Hematopoietic multipotent progenitor cell treated with erythropoietin and hydrocortisone succinate and interleukin-3 and kit ligand, for 17 days (in vitro differentiated cells): ENCODE measurements around the gene KCNQ4.

Experiments
- DNase-seq: peaks from one replicate; pipeline ENCODE4 v3.0.0-alpha.2; 2015; ENCODE audit warnings: low spot score

Gene KCNQ4

DNA sequence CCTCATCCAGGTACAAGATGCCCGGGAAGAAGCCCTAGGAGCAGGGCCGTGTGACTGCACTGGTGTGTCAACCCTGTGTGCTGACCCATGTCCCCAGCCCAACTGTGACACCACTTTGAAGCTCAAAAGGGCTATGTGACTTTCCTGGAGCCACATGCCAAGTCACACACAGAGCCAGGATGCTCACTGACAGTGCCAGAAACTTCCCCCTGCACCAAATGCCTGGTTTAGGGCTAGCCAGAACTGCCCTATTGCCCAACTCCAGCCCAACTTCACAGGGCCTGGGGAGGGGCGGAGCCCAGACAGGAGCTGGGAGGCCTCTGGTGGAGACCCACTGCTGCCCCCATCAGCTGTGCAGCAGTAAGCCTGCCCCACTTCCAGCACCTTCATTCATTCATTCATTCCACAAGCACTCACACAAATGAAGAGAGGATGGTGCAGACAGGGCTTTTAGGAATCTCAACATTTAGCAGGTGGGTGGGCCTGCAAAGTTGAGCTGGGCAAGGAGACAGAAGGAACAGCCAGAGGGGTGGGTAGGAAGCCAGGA, 36.7 kb downstream of the KCNQ4 start:
- peak; percentile 64 for DNase-seq

DNA sequence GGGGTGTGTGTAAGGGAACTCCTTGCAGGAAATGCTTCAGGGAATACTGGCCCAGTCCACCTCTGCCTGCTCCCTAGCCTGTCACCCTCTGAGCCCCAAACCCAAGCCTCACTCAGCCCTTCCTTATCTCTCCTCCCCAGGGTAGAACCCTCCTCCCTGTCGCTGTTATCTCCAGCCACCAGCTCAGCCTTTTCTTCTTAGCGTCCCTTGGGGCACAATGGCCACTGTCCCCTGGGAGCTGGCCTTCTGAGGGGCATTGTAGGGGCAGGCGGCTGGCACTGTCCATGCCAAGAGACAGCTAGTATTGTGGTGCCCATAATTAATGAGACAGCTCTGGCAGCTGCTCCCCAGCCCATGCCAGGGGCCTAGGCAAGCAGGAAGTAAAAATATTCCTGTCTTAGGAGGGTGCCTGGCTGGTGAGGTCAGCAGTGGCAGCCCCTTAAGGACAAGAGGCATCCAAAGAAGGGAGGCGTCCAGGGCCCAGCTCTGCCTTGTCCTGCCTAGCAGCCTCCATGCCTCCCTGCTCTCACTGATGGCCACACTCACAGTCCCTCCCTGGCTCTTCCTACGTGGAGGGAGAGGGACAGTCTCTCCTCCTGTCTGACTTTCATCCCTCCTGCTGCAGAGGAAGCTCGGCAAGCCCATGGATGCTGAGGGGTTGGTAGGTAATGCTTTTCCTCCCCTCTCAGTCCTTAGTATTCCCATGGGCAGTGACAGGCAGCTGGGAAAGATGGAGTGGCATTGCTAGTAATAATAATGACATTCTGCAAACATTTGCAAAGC, 37.5 kb downstream of the KCNQ4 start:
- DNase-seq, result peak; percentile 86

DNA sequence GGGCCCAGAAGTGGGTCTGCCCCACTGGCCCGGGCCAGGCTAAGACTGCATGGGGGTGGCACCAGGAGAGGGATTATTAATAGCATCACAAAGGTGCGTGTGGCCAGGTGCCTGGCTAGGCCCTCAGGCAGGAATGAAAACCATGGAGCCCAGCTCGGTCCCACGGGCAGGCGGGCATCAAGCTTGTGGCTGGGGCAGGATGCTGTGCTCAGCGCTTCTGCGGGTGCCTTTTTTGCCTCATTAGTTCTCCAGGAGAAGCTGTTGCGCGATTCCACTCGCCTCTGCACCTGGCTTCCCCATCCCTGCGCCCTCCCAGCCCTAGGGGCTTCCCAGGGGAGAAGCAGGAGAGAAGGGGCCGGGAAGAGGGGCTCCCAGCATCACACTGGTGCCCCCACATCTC, 39.3 kb downstream of the KCNQ4 start:
- DNase-seq, result no peak

DNA sequence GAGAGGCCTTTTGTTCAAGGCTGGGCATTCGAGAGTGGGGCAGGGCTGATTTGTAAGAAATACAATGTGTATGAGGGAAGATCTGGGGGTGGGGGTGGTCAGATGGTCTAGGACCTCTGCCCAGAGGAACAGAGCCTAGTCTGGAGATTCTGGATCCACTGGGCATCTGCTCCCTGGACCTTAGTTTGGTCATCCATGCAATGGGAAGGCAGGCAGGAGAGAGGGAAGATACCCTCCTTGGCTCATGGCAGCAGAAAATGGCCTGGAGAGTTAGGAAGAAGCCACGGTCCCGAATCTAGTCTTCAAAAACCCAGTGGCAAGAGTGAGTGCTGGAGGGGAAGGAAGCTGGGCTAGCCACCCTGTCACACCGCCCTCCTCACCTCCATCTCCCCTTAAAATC, 39.8 kb downstream of the KCNQ4 start:
- DNase-seq, result no peak

DNA sequence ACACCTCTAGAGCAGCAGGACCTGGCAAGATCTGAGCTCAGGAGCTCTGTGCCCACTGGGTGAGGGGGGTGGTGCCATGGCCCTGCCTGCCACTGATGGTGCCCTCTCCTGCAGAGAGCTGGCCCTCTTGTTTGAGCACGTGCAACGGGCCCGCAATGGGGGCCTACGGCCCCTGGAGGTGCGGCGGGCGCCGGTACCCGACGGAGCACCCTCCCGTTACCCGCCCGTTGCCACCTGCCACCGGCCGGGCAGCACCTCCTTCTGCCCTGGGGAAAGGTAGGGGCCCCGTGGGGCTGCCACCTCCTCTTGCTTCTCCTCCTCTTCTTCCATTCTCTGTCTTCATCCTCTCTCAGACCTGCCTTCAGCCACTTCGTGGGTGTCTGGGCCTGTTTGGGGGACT, 40.4 kb downstream of the KCNQ4 start:
- DNase-seq, result no peak

DNA sequence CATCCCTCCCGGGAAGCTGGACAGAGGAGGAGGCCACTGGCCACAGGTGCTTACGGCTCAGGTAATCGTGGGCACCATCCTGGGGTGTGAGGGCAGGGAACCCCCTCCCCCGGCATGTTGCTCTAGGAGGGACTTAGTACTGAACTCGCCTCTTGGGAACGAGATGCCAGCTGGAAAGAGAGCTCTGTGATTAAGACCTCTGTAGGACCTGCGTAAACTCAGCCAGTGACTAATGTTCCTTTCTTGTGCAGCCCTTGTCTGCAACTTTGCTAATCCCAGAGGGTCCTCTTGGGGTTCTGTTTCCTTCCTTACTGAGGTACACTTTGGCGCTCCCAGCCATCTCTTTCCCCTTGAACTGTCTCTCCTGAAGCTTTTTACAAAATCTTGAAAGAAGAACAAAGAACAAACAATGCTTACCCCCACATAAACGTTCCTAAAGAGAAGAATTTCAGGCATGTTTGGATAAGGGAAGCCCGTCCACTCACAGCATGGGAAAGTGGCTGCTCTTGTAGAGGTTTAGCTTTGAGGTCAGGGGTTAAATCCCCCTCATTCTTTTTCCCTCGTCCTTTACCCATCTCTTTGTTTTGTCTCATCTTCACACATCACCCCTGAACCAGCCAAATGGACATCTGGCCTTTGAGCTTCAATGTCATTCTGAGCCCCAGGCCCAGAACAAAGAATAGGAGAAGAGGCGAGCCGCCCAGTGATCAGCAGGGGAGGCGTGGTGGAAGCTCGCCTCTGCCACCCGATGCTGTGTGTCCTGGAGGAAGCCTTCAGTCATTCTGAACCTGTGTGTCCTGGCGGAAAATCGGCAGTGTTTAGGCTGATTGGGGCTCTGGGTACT, 41.2 kb downstream of the KCNQ4 start:
- DNase-seq, result no peak

DNA sequence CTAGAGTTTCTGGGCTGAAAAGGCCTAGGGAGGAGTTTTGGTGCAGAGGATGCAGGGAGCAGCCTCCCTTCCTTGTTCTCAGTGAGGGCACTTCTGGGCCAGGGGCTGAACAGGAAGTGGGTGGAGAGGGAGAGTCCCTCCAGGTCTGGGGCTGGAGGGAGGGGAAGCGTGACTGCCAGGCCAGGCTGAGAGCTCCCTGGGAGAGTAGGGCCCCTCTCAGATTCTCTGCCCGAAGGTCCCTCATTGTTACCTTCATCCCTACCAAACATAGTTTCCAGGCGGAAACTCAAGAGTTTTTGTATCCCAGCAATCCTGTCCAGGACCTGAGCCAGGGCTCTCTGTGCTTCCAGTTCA, 41.8 kb downstream of the KCNQ4 start:
- no peak for DNase-seq

DNA sequence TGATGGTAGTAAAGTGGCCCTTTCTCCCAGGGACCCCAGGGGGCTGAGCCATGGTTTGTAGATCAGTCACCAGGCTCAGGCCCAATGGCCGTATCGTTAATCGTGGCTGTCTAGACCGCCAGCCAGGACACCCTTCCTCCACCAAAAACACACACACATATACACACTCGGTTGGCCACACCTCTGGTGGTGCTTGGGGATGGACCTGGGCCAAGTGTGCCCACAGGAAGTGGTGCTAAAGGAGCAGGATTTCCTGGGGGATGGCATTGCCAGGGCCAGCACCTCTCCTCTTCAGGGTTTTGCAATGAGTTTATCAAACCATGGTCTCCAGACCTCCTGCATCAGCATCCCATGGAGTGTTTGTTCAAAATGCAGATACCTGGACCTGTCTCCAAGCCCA, 42.4 kb downstream of the KCNQ4 start:
- no peak for DNase-seq

DNA sequence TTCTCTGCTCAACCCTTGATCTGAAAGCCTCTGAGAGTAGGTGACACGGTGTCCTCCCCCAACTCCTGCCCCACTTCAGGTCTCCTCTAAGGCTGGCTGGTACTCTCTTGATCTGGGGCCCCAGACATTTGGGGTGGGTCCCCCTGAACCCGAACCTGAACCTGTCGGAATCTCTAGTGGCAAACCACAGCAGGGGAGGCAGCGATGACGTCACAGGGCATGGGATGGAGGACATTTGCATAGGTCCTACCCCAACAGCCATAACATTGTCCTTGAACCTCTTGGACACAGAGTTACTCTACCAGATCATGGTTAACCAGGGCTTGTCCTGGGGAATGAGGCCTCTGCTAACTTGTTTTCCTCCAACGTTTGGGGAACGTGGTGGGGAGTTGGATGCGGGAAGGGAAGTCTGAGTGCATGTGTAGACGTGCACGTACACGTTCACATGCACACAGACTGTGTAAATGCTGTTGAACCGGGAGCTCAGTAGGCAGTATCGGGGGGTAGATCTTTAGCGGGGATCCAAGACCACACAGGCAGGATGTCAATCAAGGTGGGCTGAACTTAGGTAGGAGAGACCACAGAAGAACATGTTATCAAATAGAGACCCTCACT, 46.2 kb downstream of the KCNQ4 start:
- no peak for DNase-seq

DNA sequence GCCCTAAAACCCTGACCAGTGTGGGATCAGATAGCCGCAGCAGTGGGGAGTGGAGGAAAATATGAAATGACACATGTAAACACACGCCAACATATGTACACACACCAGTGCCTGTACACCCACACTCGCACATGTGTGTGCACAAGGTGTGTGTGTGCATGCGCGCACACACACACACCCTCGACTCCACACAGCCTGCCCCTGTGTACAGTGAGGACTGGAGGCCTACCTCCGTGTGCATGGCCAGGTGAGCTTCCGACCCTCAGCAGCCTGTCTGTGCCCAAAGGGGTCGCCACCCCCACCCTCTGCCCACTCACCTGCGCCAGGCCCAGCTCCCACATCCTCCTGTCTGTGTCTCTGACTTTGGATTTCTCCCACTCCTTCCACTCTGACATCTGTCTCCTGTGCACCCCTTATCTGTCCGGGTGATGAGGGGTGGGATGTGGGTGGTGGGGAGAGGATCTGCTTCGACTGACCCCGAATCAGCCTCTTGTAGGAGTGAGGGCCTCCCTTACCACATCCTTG, 46.9 kb downstream of the KCNQ4 start:
- DNase-seq, result no peak

DNA sequence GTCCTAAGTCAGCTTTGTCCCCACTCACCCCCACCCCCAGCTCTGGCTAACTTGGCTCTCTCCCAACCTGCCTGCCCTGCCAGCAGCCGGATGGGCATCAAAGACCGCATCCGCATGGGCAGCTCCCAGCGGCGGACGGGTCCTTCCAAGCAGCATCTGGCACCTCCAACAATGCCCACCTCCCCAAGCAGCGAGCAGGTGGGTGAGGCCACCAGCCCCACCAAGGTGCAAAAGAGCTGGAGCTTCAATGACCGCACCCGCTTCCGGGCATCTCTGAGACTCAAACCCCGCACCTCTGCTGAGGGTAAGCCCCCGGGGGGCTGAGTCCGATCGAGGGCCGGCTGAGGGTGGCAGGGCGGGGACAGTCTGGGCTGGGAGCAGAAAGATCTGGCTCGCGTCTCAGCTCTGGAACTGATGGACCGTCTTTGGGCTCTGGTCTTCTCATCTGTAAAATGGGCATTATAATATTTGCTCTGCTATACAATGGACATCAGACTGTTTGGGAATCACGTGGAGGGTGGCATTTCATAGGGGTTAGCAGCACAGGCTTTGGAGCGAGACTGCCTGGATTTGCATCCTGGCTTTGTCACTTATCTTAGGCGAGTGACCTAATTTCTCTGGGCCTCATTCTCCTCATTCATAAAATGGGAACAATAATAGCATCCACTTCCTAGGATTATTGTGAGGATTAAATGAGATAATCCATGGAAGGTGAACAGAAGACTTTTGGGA, 47.6 kb downstream of the KCNQ4 start:
- no peak for DNase-seq

DNA sequence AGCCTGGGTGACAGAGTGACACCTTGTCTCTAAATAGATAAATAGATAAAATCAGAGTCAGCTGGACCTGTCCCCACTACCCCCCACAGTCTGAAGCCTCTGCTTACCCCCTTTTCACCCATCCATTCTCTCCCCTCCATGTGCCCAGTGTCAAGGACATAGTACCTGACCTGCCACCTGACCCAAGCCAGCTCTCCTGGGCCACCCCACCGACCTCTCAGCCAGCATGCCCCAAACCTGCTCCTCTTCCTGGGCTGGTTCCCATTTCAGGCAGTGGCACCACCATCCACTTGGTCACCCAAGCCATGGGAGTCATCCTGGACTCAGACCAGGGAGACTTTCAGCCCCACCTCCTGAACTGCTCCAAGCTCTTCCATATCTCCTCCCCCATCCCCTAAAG, 50.4 kb downstream of the KCNQ4 start:
- DNase-seq, result no peak

DNA sequence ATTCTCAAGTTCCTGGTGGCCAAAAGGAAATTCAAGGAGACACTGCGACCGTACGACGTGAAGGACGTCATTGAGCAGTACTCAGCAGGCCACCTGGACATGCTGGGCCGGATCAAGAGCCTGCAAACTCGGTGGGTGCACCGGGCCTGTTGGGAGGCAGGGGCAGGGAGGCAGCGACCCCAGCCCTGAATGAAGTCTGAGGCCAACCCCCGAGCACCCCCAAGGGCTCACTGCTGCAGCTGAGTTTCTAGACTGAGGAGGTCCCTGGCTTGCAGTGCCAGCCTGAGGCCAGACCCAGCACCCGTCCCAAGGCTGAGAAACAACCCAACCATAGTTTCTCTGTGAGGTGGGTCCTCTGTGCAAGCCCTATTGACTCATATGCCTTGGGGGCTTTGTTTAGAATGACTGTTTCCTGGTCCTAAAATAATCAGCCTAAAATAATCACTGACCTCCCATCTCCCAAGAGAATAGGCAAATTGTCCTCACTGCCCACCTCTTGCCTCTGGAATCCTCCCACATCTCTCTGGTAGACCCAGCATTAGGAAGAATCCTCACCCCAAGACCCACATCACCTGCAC, 51.5 kb downstream of the KCNQ4 start:
- DNase-seq, result no peak

DNA sequence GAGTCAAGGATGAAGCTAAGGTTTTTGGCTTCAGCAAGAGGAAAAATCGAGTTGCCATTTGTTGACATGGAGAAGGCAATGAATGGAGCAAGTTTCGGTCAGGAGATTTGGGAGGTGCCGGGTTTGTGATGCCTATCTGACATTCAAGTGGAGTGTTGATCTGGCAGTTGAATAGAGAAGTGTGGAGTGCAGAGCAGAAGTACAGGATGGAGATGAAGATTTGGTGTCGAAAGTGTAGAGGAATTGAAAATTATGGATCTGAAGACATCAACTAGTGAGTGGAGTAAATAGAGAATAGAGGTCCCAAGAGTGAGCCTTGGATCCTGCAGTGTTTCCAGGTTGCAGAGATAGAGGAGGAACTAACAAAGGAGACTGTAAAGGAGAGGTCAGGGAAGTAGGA, 52.7 kb downstream of the KCNQ4 start:
- DNase-seq, result no peak

DNA sequence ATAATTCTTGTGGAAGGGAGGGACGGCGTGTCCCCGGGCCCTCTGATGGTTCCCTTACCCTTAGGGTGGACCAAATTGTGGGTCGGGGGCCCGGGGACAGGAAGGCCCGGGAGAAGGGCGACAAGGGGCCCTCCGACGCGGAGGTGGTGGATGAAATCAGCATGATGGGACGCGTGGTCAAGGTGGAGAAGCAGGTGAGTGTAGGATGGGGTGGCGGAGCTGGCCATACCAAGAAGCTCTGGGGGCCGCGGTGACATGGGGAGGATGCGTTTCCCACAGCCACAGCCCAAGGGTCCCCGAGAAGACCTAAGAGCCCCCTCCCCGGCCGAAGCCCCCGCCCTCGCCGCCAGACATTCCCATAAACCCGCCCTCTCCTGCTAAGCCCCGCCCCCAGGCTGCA, 54.0 kb downstream of the KCNQ4 start:
- no peak for DNase-seq

DNA sequence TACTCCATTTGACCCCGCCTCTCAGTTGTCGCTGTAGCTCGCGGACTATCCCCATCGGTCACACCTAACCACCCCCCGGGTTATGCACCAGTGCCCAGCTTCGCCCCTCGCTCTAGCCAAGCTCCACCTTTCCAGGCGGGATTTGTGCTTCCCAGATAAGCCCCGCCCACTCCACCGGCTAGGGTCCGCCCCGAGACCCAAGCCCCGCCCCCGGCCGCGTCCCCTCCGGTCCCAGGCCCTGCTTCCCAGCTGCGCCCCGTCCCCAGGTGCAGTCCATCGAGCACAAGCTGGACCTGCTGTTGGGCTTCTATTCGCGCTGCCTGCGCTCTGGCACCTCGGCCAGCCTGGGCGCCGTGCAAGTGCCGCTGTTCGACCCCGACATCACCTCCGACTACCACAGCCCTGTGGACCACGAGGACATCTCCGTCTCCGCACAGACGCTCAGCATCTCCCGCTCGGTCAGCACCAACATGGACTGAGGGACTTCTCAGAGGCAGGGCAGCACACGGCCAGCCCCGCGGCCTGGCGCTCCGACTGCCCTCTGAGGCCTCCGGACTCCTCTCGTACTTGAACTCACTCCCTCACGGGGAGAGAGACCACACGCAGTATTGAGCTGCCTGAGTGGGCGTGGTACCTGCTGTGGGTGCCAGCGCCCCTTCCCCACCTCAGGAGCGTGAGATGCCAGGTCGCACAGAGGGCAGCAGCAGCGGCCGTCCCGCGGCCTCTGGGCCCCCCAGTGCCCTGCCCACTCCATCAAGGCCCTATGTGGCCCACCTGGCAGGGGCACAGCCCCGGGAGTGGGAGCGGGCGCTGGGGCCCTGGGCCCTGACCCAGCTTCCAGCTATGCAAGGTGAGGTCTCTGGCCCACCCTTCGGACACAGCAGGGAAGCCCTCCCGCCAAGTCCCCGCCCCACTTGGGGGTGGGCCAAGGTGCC, 54.7 kb downstream of the KCNQ4 start:
- no peak for DNase-seq

DNA sequence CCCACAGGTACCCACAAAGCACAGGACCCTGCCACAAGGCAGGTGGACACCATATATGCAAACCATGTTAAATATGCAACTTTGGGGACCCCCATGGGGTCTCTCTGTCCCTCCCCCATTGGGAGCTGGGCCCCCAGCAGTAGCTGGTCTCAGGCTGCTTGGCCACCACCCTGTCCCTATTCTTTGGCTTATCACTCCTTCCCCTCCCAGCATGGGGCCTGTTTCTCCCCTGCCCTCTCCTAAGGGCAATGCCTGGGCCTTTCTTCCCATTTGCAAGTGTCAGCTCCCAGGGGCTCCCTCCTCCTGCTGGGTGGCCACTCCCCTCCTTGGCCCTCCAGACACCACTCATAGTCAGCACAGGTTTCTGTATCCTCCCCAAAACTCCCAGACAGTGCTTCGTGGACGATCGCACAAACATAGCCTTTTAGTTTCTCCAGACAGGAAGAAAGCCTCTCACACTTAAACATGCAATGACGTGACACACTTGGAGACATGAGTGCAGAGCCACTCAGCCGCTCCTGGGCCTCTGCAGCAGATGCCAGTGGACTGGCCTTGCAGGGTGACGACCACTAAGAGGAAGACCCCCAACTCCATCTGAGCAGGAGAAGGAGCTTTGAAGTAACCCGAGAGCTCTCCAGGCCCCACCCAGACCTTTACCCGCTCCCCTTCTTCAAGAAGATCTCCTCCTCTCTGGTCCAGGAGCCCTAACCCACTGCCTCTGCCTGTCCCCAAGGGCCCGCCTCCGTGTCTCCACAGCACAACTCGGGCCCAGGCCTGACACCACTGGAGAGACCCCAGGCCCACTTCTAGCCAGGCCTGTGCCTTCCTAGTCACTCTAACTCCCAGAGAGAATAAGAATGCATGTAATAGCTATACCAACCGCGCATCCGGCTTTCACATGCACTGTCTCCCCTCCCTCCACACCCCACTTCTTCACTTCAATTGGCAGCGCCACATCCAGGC, 55.7 kb downstream of the KCNQ4 start:
- DNase-seq, result no peak

DNA sequence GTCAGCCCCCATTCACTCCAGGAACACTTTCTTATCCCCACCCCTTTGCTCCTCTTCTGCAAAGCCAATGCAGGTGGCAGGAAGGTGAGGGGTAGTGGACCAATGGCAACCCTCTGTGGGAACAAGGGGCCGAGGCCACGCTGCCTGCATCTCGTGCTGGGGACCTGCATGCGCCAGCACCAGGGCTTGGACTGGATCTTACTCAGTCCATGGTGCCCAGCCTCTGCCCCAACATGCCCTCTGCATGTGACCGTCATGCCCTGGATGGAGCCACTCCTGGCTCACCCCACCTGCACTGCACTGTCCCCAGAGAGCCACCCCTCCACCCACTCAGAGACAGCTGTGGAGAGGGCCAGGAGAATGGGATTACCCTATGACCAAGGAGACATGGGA, 56.4 kb downstream of the KCNQ4 start:
- DNase-seq, result no peak
